H1 (cell line): ENCODE measurements around the gene SLC16A9. TPM values are rescaled to one million over a fixed set of nuclear protein-coding genes. Genes with fewer than 3 reads are reported as not detected.

Experiments
- CTCF ChIA-PET: fragments of 300-600 bp; sonication (Branson Sonifier 250); formaldehyde crosslinking; loops from one replicate; lab custom pipeline; 2021; ENCODE audit not compliant: partially characterized antibody; lab: Charles Lee
- POLR2A ChIA-PET: fragments of 300-600 bp; sonication (Branson Sonifier 250); formaldehyde crosslinking; loops from one replicate; lab custom pipeline; 2021; ENCODE audit warnings: inconsistent platforms; ENCODE audit not compliant: partially characterized antibody; lab: Charles Lee
- DNase-seq, 2 experiments: peaks; one replicate each; pipeline versions ENCODE4 v3.0.0 to v3.0.0-alpha.2; 2010 to 2022; ENCODE audit warnings: low spot score in 2 of 2, low read depth in 1 of 2, mixed read lengths in 1 of 2
- FAIRE-seq: peaks from 2 replicates; lab custom pipeline; 2011; peaks lifted over from hg19 to GRCh38; lab: Jason Lieb, UNC
- H2AFZ ChIP-seq: 2 replicates; pipeline ENCODE4 v1.8.1; 2012; ENCODE audit warnings: low read length, inconsistent platforms
- H2AK5ac ChIP-seq: 2 replicates; pipeline ENCODE4 v1.6.1; 2013; ENCODE audit warnings: low read depth, low read length
- H2BK120ac ChIP-seq: replicated peaks from 2 replicates; pipeline ENCODE3; 2013; ENCODE audit warnings: low read depth, low read length, inconsistent platforms
- H2BK12ac ChIP-seq: 2 replicates; pipeline ENCODE4 v1.6.1; 2013; ENCODE audit warnings: low read depth, low read length
- H2BK15ac ChIP-seq: 2 replicates; pipeline ENCODE4 v1.6.1; 2013; ENCODE audit warnings: low read length
- H2BK20ac ChIP-seq: 2 replicates; pipeline ENCODE4 v1.6.1; 2013; ENCODE audit warnings: low read length
- H2BK5ac ChIP-seq: 2 replicates; pipeline ENCODE4 v1.6.1; 2013; ENCODE audit warnings: low read depth, low read length
- H3K14ac ChIP-seq: 2 replicates; pipeline ENCODE4 v1.6.1; 2013; ENCODE audit warnings: inconsistent platforms; ENCODE audit not compliant: insufficient read length
- H3K18ac ChIP-seq: 2 replicates; pipeline ENCODE4 v1.6.1; 2013; ENCODE audit warnings: low read length; ENCODE audit errors: extremely low read depth
- H3K23ac ChIP-seq: 2 replicates; pipeline ENCODE4 v1.6.1; 2013; ENCODE audit warnings: inconsistent platforms; ENCODE audit not compliant: insufficient read length
- H3K23me2 ChIP-seq: 2 replicates; pipeline ENCODE4 v1.6.1; 2013; ENCODE audit warnings: low read depth, low read length
- H3K27ac ChIP-seq: 2 replicates; pipeline ENCODE4 v1.6.1; 2011; ENCODE audit warnings: low read depth, low read length, inconsistent platforms
- H3K27me3 ChIP-seq, 4 experiments: replicated peaks in 1 of 4; 1 replicate in 1 of 4; 2 replicates in 3 of 4; pipeline versions ENCODE4 v1.6.1 to v1.8.1; 2011 to 2013; ENCODE audit warnings: low read length in 3 of 4, mild to moderate bottlenecking in 3 of 4, inconsistent platforms in 2 of 4, mixed read lengths in 2 of 4, moderate library complexity in 1 of 4; ENCODE audit not compliant: control insufficient read depth in 3 of 4, insufficient read depth in 3 of 4; ENCODE audit errors: extremely low read depth in 1 of 4
- H3K36me3 ChIP-seq, 4 experiments: 2 replicates each; pipeline versions ENCODE4 v1.6.1 to v1.8.1; 2011 to 2013; ENCODE audit warnings: mild to moderate bottlenecking in 4 of 4, low read length in 3 of 4, moderate library complexity in 2 of 4, control low read depth in 1 of 4, inconsistent platforms in 1 of 4; ENCODE audit not compliant: insufficient read depth in 4 of 4, control insufficient read depth in 2 of 4
- H3K4ac ChIP-seq: replicated peaks from 2 replicates; pipeline ENCODE3; 2013; ENCODE audit warnings: low read length, low read depth, mixed read lengths, inconsistent platforms; ENCODE audit not compliant: insufficient read length
- H3K4me1 ChIP-seq, 4 experiments: replicated peaks in 1 of 4; 1 replicate in 1 of 4; 2 replicates in 3 of 4; pipeline versions ENCODE4 v1.6.1 to v1.8.1; 2011 to 2013; ENCODE audit warnings: low read length in 3 of 4, inconsistent platforms in 2 of 4, mixed read lengths in 1 of 4; ENCODE audit not compliant: insufficient read depth in 4 of 4, control insufficient read depth in 3 of 4
- H3K4me2 ChIP-seq, 2 experiments: 2 replicates each; pipeline versions ENCODE4 v1.6.1 to v1.8.1; 2011 to 2013; ENCODE audit warnings: low read depth in 2 of 2, low read length in 2 of 2, control low read depth in 1 of 2, inconsistent platforms in 1 of 2, mild to moderate bottlenecking in 1 of 2; ENCODE audit not compliant: insufficient read depth in 1 of 2
- H3K4me3 ChIP-seq, 4 experiments: fragments of 200-600, 300-600 bp in 1 of 4; sonication (generic), shearing (Covaris generic), sonication (Bioruptor Twin) in 1 of 4; 2 replicates each; pipeline versions ENCODE4 v1.5.1 to v1.8.1; 2011 to 2016; ENCODE audit warnings: low read length in 4 of 4, low read depth in 3 of 4, control low read depth in 2 of 4, inconsistent platforms in 2 of 4, mild to moderate bottlenecking in 2 of 4, mixed read lengths in 1 of 4, moderate library complexity in 1 of 4; ENCODE audit not compliant: insufficient read depth in 2 of 4; ENCODE audit errors: extremely low read depth in 1 of 4
- H3K56ac ChIP-seq: replicated peaks from 2 replicates; pipeline ENCODE3; 2013; ENCODE audit warnings: low read depth, mild to moderate bottlenecking, mixed read lengths, low read length, inconsistent platforms; ENCODE audit not compliant: insufficient read length
- H3K79me1 ChIP-seq: 2 replicates; pipeline ENCODE4 v1.6.1; 2013; ENCODE audit warnings: low read depth, low read length, control low read depth
- H3K79me2 ChIP-seq, 2 experiments: 2 replicates each; pipeline versions ENCODE4 v1.6.1 to v1.8.1; 2012 to 2013; ENCODE audit warnings: low read length in 2 of 2, mild to moderate bottlenecking in 2 of 2, inconsistent platforms in 1 of 2; ENCODE audit not compliant: insufficient read depth in 2 of 2, control insufficient read depth in 1 of 2
- H3K9ac ChIP-seq, 4 experiments: replicated peaks in 1 of 4; 1 replicate in 1 of 4; 2 replicates in 3 of 4; pipeline versions ENCODE4 v1.6.1 to v1.8.1; 2011 to 2013; ENCODE audit warnings: low read depth in 3 of 4, low read length in 3 of 4, control low read depth in 2 of 4, mild to moderate bottlenecking in 2 of 4, moderate library complexity in 2 of 4, inconsistent platforms in 1 of 4; ENCODE audit errors: extremely low read depth in 1 of 4
- H3K9me3 ChIP-seq, 2 experiments: 2 replicates each; pipeline versions ENCODE4 v1.6.1 to v1.8.1; 2012 to 2013; ENCODE audit warnings: mild to moderate bottlenecking in 2 of 2, moderate library complexity in 2 of 2, control low read depth in 1 of 2, inconsistent platforms in 1 of 2, low read depth in 1 of 2, low read length in 1 of 2, mixed read lengths in 1 of 2; ENCODE audit not compliant: insufficient read depth in 2 of 2
- H4K20me1 ChIP-seq, 2 experiments: replicated peaks in 1 of 2; 2 replicates each; pipeline versions ENCODE3 to v1.8.1; 2011 to 2013; ENCODE audit warnings: inconsistent platforms in 2 of 2, low read length in 2 of 2, mild to moderate bottlenecking in 1 of 2; ENCODE audit not compliant: insufficient read depth in 2 of 2, control insufficient read depth in 1 of 2
- H4K5ac ChIP-seq: 2 replicates; pipeline ENCODE4 v1.6.1; 2013; ENCODE audit warnings: low read length, low read depth, mixed read lengths, inconsistent platforms; ENCODE audit not compliant: insufficient read length
- H4K8ac ChIP-seq: 2 replicates; pipeline ENCODE4 v1.8.0; 2013; ENCODE audit warnings: mild to moderate bottlenecking, moderate library complexity, low read length, inconsistent platforms; ENCODE audit not compliant: insufficient read depth; ENCODE audit errors: extremely low read depth
- H4K91ac ChIP-seq: replicated peaks from 2 replicates; pipeline ENCODE3; 2013; ENCODE audit warnings: low read length, mixed read lengths, inconsistent platforms; ENCODE audit not compliant: insufficient read length
- BACH1 ChIP-seq: IDR thresholded peaks from 2 replicates; pipeline ENCODE4 v1.6.1; 2012; ENCODE audit warnings: low read length, improper control_type of control experiment
- CBX5 ChIP-seq: fragments of 300-800, 300-1000 bp; sonication (generic); IDR thresholded peaks from 2 replicates; pipeline ENCODE4 v1.7.1; 2016; ENCODE audit warnings: antibody characterized with exemption, low read length, low read depth
- CHD1 ChIP-seq: IDR thresholded peaks from 2 replicates; pipeline ENCODE4 v1.6.1; 2012; ENCODE audit warnings: low read depth, low read length, improper control_type of control experiment
- FOSL1 ChIP-seq: IDR thresholded peaks from 2 replicates; pipeline ENCODE4 v1.6.1; 2011; ENCODE audit warnings: mild to moderate bottlenecking, low read depth, low read length, moderate library complexity; ENCODE audit not compliant: insufficient read depth
- GABPA ChIP-seq: IDR thresholded peaks from 2 replicates; pipeline ENCODE4 v1.6.1; 2011; ENCODE audit warnings: mild to moderate bottlenecking, low read length, moderate library complexity, borderline replicate concordance; ENCODE audit not compliant: insufficient read depth
- MAFK ChIP-seq: IDR thresholded peaks from 2 replicates; pipeline ENCODE4 v1.6.1; 2012; ENCODE audit warnings: low read depth, mild to moderate bottlenecking, improper control_type of control experiment, low read length
- NRF1 ChIP-seq: IDR thresholded peaks from 2 replicates; pipeline ENCODE4 v1.6.1; 2011; ENCODE audit warnings: mild to moderate bottlenecking, low read depth, low read length, improper control_type of control experiment
- POU5F1 ChIP-seq: IDR thresholded peaks from 2 replicates; pipeline ENCODE4 v1.6.1; 2011; ENCODE audit warnings: low read depth, mild to moderate bottlenecking, low read length, moderate library complexity
- RNF2 ChIP-seq: fragments of 200-900, 300-1000 bp; sonication (generic); IDR thresholded peaks from 2 replicates; pipeline ENCODE4 v1.7.1; 2016; ENCODE audit warnings: borderline replicate concordance, low read depth, mild to moderate bottlenecking, antibody characterized with exemption, low read length; ENCODE audit not compliant: poor library complexity, severe bottlenecking; ENCODE audit errors: missing control alignments
- SIRT6 ChIP-seq: IDR thresholded peaks from one replicate; pipeline ENCODE4 v1.7.1; 2012; ENCODE audit warnings: low read length, inconsistent platforms
- SP4 ChIP-seq: IDR thresholded peaks from 2 replicates; pipeline ENCODE4 v1.6.1; 2012; ENCODE audit warnings: low read length, inconsistent platforms
- SRF ChIP-seq: IDR thresholded peaks from 2 replicates; pipeline ENCODE4 v1.6.1; 2011; ENCODE audit warnings: mild to moderate bottlenecking, low read depth, low read length, moderate library complexity
- TAF7 ChIP-seq: optimal IDR thresholded peaks from 2 replicates; pipeline ENCODE3; 2011; ENCODE audit warnings: low read depth, mild to moderate bottlenecking, inconsistent platforms, low read length, moderate library complexity, borderline replicate concordance
- TBP ChIP-seq: IDR thresholded peaks from 2 replicates; pipeline ENCODE4 v1.6.1; 2011; ENCODE audit warnings: low read depth, low read length, improper control_type of control experiment
- YY1 ChIP-seq: IDR thresholded peaks from 2 replicates; pipeline ENCODE4 v1.6.1; 2011; ENCODE audit warnings: low read depth, mild to moderate bottlenecking, low read length
- WGBS, 2 experiments: shearing (Covaris generic) in 1 of 2; methylation state at CpG; one replicate each; pipeline versions ENCODE4 v1.1.6 to v1.1.7; 2013 to 2015; ENCODE audit warnings: low lambda C conversion rate in 2 of 2, mixed read lengths in 2 of 2, inconsistent platforms in 1 of 2, low coverage in 1 of 2, missing lambda C conversion rate in 1 of 2; ENCODE audit not compliant: insufficient replicate concordance in 2 of 2, insufficient coverage in 1 of 2, insufficient read length in 1 of 2; ENCODE audit errors: extremely low coverage in 1 of 2, missing lambda C conversion rate in 1 of 2; 5-methylcytosine and 5-hydroxymethylcytosine counted together
- polyA plus RNA-seq, 7 experiments: library from polyadenylated mRNA; depleted of rRNA in 3 of 7; stranded (reverse) in 5 of 7; unstranded in 2 of 7; fragments of >200 nt in 5 of 7; fragments of 200-250 nt in 2 of 7; gene quantifications; 1 replicate in 5 of 7; 2 replicates in 1 of 7; 4 replicates in 1 of 7; pipeline versions ENCODE4 v1.2.1 to v1.2.3, GENCODE V29; 2011 to 2013; ENCODE audit warnings: missing spikeins in 2 of 7, mixed read lengths in 2 of 7
- total RNA-seq: library from RNA; stranded (reverse); fragmentation: NEBNext Ultra II Directional; extraction: Animal tissue kit (Norgen Biotek cat#: 25700); gene quantifications from 2 replicates; pipeline ENCODE4 v1.2.1, GENCODE V29; 2021

Gene SLC16A9
- total and polyA plus RNA-seq, 2 of the 8 experiments (the other 6 are each of a cell fraction or from before 2014, with no cell fraction given): 11.2 to 20.5 TPM

DNA sequence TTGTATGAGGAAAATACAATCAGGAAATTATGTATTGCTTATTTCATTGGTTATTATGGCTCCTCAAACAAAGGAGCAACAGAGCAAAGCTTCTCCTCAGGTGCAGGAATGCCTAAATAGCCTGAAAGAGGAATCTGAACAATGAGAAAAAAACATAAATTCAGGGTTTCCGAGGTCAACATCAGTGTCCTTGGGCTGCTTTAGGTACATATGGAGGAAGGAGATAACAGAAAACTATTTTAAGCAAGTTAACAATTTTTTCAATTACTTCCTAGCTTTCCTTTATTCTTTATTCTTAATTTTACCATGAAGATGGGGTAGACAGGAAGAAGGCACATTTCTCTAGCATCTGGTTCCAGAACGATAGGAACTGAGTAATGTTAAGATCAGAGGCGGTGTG is 14.0 kb downstream of the SLC16A9 start:
- Histone ChIP-seq H3K4ac (no peak overlapping the region), H3K79me2 (peaks cover 0 to 10% of the 10 kb centered on the region in 2 experiments; a peak in 2 of 4 replicates), H3K4me1 (peaks cover 0 to 2% (median 0%) of the 10 kb centered on the region in 4 experiments; a peak in 3 of 7 replicates), H4K8ac (no peak overlapping the region), H3K23me2 (no peaks in the 10 kb centered on the region), H3K4me2 (no peak overlapping the region), H2BK20ac (no peak overlapping the region), H3K9me3 (no peaks in the 10 kb centered on the region; a peak in 1 of 4 replicates), H2BK5ac (no peak overlapping the region), H3K27me3 (no peaks in the 10 kb centered on the region), H4K5ac (no peak overlapping the region), H2BK15ac (no peak overlapping the region), H2AFZ (no peak overlapping the region), H3K27ac (no peak overlapping the region), H3K18ac (no peak overlapping the region), H3K36me3 (peaks cover 0 to 2% (median under 1%) of the 10 kb centered on the region in 4 experiments; a peak in 1 of 8 replicates), H4K20me1 (no peaks in the 10 kb centered on the region), H4K91ac (no peak overlapping the region), H3K14ac (no peak overlapping the region), H2BK12ac (no peak overlapping the region), H3K23ac (no peak overlapping the region), H3K9ac (no peak overlapping the region), H3K56ac (no peak overlapping the region), H3K4me3 (no peak overlapping the region), H2AK5ac (no peak overlapping the region), H2BK120ac (no peak overlapping the region), H3K79me1 (no peaks in the 10 kb centered on the region; the same call in 1 of the 2 replicates)
- CTCF ChIA-PET: no interaction called here
- POLR2A ChIA-PET: interaction anchor here (1.2 kb wide), 1 partner anchor 14 kb away, joined by 4 read pairs; the partner anchor contains the start of gene SLC16A9
- DNase-seq: no peak
- 85% methylated on average over 3 of the region's 3 CpGs; no CpG with 5 or more reads in 1 of the 2 experiments for WGBS, 2 experiments
- no peak for FAIRE-seq
- no peak for TF ChIP-seq RNF2
- no peak for TF ChIP-seq TBP
- TF ChIP-seq NRF1: no peak
- TF ChIP-seq SRF: no peak
- TF ChIP-seq GABPA: no peak
- TF ChIP-seq MAFK: no peak
- no peak for TF ChIP-seq POU5F1
- TF ChIP-seq SP4: no peak
- no peak for TF ChIP-seq BACH1
- no peak for TF ChIP-seq SIRT6
- TF ChIP-seq CHD1: no peak
- no peak for TF ChIP-seq CBX5
- no peak for TF ChIP-seq FOSL1
- no peak for TF ChIP-seq TAF7
- no peak for TF ChIP-seq YY1
